ENCODE measurements around the gene CUL5.

The CUL5 gene

GRCh38 chr11:108142304-108142703, 133.6 kb downstream of the CUL5 start (continued):
- TF ChIP-seq PRDM2 (tag by site-specific recombination; IDR thresholded peaks at IDR 0.05; ENCODE audit: borderline replicate concordance): no peak

GRCh38 chr11:108144615-108145014, 135.9 kb downstream of the CUL5 start:
- Histone ChIP-seq H3K27ac (ENCODE audit: extremely low read depth, low read depth, low read length) (no peak overlapping the region), H3K9me3 (ENCODE audit: control insufficient read depth, insufficient read depth, low read depth, low read length) (no peaks in the 10 kb centered on the region), H3K4me1 (ENCODE audit: control insufficient read depth, insufficient read depth, low read length) (no peaks in the 10 kb centered on the region), H3K4me3 (ENCODE audit: low read depth, low read length) (no peak overlapping the region), H3K36me3 (ENCODE audit: control insufficient read depth in 2 of 2, insufficient read depth in 1 of 2, low read length in 2 of 2) (peaks cover 21 to 97% of the 10 kb centered on the region in 2 experiments)
- no peak for TF ChIP-seq ZNF138 (tag by site-specific recombination; IDR thresholded peaks at IDR 0.05; ENCODE audit: borderline replicate concordance)
- TF ChIP-seq PRDM2 (tag by site-specific recombination; IDR thresholded peaks at IDR 0.05; ENCODE audit: borderline replicate concordance): no peak
- TF ChIP-seq ZNF514 (tag by site-specific recombination; IDR thresholded peaks at IDR 0.05): no peak
- no peak for TF ChIP-seq ZNF510 (tag by site-specific recombination; IDR thresholded peaks at IDR 0.05; ENCODE audit: insufficient replicate concordance)
- TF ChIP-seq ZNF843 (tag by site-specific recombination; IDR thresholded peaks at IDR 0.05): no peak
- no peak for TF ChIP-seq ATF2 (tag by site-specific recombination; IDR thresholded peaks at IDR 0.05; ENCODE audit: low read depth)
- no peak for TF ChIP-seq ZNF792 (tag by site-specific recombination; IDR thresholded peaks at IDR 0.05)
- no peak for TF ChIP-seq ZNF529 (tag by site-specific recombination; IDR thresholded peaks at IDR 0.05; ENCODE audit: insufficient replicate concordance)
- CTCF ChIA-PET: interaction anchor here (0.6 kb wide), 1 partner anchor 254 kb away, joined by 4 read pairs; no protein-coding TSS in a partner anchor
- POLR2A ChIA-PET: no interaction called here

- TF ChIP-seq WT1 (tag by site-specific recombination; IDR thresholded peaks at IDR 0.05) (no peak), ZNF248 (tag by site-specific recombination; IDR thresholded peaks at IDR 0.05) (no peak), ZNF146 (tag by site-specific recombination; IDR thresholded peaks at IDR 0.05) (no peak), ZSCAN4 (tag by site-specific recombination; IDR thresholded peaks at IDR 0.05) (no peak), ZBTB21 (tag by site-specific recombination; IDR thresholded peaks at IDR 0.05) (no peak), ZNF670 (tag by site-specific recombination; IDR thresholded peaks at IDR 0.05; ENCODE audit: low read depth) (no peak), ZNF416 (tag by site-specific recombination; IDR thresholded peaks at IDR 0.05) (no peak), SCRT2 (tag by site-specific recombination; IDR thresholded peaks at IDR 0.05) (no peak), OSR2 (tag by site-specific recombination; IDR thresholded peaks at IDR 0.05) (no peak), ZNF223 (tag by site-specific recombination; IDR thresholded peaks at IDR 0.05) (no peak), ZNF76 (tag by site-specific recombination; IDR thresholded peaks at IDR 0.05; ENCODE audit: borderline replicate concordance, low read depth) (no peak)
- CTCF ChIA-PET: no interaction called here
- H3K27ac ChIP-seq (ENCODE audit: extremely low read depth, low read depth, low read length): no peak overlapping the region
- H3K9me3 ChIP-seq (ENCODE audit: control insufficient read depth, insufficient read depth, low read depth, low read length): no peaks in the 10 kb centered on the region
- H3K36me3 ChIP-seq (ENCODE audit: control insufficient read depth in 2 of 2, insufficient read depth in 1 of 2, low read length in 2 of 2): peaks cover 26 to 96% of the 10 kb centered on the region in 2 experiments
- H3K4me3 ChIP-seq (ENCODE audit: low read depth, low read length): no peak overlapping the region
- POLR2A ChIA-PET: no interaction called here
- no peaks in the 10 kb centered on the region for H3K4me1 ChIP-seq (ENCODE audit: control insufficient read depth, insufficient read depth, low read length)
These were observed 138.5 kb downstream of the CUL5 start for GRCh38 chr11:108147150-108147549.

Data from HEK293 (cell line).